Measurements from ENCODE around the gene CPVL. TPM values are rescaled to one million over a fixed set of nuclear protein-coding genes. Genes with fewer than 3 reads are reported as not detected.
"Not testable (repeated sequence)": the region's sequence is repeated elsewhere in the genome, so short reads cannot be mapped to it uniquely, and the experiment has no call there.

CPVL gene
- total and polyA plus RNA-seq, 4 donors: 16.6 to 34.8 (median 17.6) TPM

- H3K27me3 ChIP-seq (ENCODE audit: control insufficient read depth in 3 of 3, insufficient read depth in 3 of 3, low read length in 2 of 3): peaks cover 0 to 9% (median 4%) of the 10 kb centered on the region in 3 donors
- H3K4me1 ChIP-seq (ENCODE audit: control insufficient read depth in 5 of 5, insufficient read depth in 5 of 5, low read length in 5 of 5): peaks cover 0 to 15% (median 0%) of the 10 kb centered on the region in 5 donors
- 78 to 87% methylated on average over 1 of the region's 1 CpG for WGBS, 2 donors
- H3K27ac ChIP-seq (ENCODE audit: low read depth in 1 of 2, low read length in 1 of 2): no peak overlapping the region
- H3K4me3 ChIP-seq: no peak overlapping the region
- H3K9ac ChIP-seq (ENCODE audit: insufficient read depth in 1 of 2, low read length in 2 of 2): no peak overlapping the region
- no peak for DNase-seq
- TF ChIP-seq CTCF (IDR thresholded peaks at IDR 0.05; ENCODE audit: control extremely low read depth, extremely low read depth): no peak
- H3K36me3 ChIP-seq (ENCODE audit: control insufficient read depth in 4 of 4, insufficient read depth in 4 of 4, low read length in 4 of 4): peaks cover 0 to 3% (median 0%) of the 10 kb centered on the region in 4 donors
- H3K9me3 ChIP-seq (ENCODE audit: control insufficient read depth in 4 of 4, insufficient read depth in 3 of 4, low read length in 3 of 4): peaks cover 0 to 1% (median 0%) of the 10 kb centered on the region in 4 donors
- no peak for ATAC-seq (ENCODE audit: insufficient read depth, low FRiP score)
Observed at GRCh38 chr7:29115753-29116152, 30.6 kb downstream of the CPVL start.

DNA sequence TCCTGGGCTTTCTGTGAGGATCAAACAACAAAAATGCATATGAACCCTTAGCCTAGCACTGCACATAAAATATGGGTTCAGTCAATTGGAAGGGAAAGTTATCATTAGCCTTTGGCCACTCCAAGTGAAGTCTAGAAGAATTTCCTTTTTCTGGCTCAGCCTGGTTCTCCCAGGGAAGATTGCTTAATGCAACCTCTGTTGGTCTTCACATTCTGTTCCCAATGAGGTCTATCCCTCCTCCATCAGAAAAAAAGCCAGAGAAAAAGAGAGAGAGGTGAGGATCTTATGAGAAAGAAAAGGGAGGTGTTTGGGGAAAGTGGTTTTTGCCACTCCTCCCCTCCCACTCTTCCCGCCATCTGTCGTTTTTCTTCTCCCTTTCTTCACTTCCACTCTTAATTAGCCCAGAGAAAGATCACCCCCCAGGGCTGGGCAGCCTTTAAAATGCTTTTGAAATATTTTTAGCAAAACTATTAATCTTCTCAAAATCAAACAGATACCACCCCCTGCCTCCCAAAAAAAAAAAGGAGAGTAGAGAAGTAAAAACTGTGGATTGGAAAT, 31.1 kb downstream of the CPVL start:
- no peak for TF ChIP-seq CTCF (IDR thresholded peaks at IDR 0.05; ENCODE audit: control extremely low read depth, extremely low read depth)
- Histone ChIP-seq H3K36me3 (ENCODE audit: control insufficient read depth in 4 of 4, insufficient read depth in 4 of 4, low read length in 4 of 4) (peaks cover 0 to 3% (median 0%) of the 10 kb centered on the region in 4 donors), H3K4me1 (ENCODE audit: control insufficient read depth in 5 of 5, insufficient read depth in 5 of 5, low read length in 5 of 5) (peaks cover 0 to 15% (median 0%) of the 10 kb centered on the region in 5 donors), H3K27me3 (ENCODE audit: control insufficient read depth in 3 of 3, insufficient read depth in 3 of 3, low read length in 2 of 3) (peaks cover 0 to 9% (median 4%) of the 10 kb centered on the region in 3 donors), H3K9ac (ENCODE audit: insufficient read depth in 1 of 2, low read length in 2 of 2) (no peak overlapping the region), H3K27ac (ENCODE audit: low read depth in 1 of 2, low read length in 1 of 2) (no peak overlapping the region), H3K9me3 (ENCODE audit: control insufficient read depth in 4 of 4, insufficient read depth in 3 of 4, low read length in 3 of 4) (peaks cover 0 to 4% (median 0%) of the 10 kb centered on the region in 4 donors), H3K4me3 (no peak overlapping the region)
- WGBS, 2 donors: 58 to 62% methylated on average over 2 of the region's 2 CpGs
- no peak for ATAC-seq (ENCODE audit: insufficient read depth, low FRiP score)
- no peak for DNase-seq

GRCh38 chr7:29114266-29114665, 32.1 kb downstream of the CPVL start:
- not testable (repeated sequence) for H3K4me3 ChIP-seq; H3K27ac ChIP-seq (ENCODE audit: low read depth in 1 of 2, low read length in 1 of 2); ATAC-seq (ENCODE audit: insufficient read depth, low FRiP score); DNase-seq; H3K27me3 ChIP-seq (ENCODE audit: control insufficient read depth in 3 of 3, insufficient read depth in 3 of 3, low read length in 2 of 3); H3K36me3 ChIP-seq (ENCODE audit: control insufficient read depth in 4 of 4, insufficient read depth in 4 of 4, low read length in 4 of 4); H3K9me3 ChIP-seq (ENCODE audit: control insufficient read depth in 4 of 4, insufficient read depth in 3 of 4, low read length in 3 of 4); H3K9ac ChIP-seq (ENCODE audit: insufficient read depth in 1 of 2, low read length in 2 of 2)
- H3K4me1 ChIP-seq (ENCODE audit: control insufficient read depth in 5 of 5, insufficient read depth in 5 of 5, low read length in 5 of 5): peaks cover 0 to 15% (median 0%) of the 10 kb centered on the region in 5 donors
- WGBS, 2 donors: 75 to 80% methylated on average over 2 of the region's 2 CpGs

DNA sequence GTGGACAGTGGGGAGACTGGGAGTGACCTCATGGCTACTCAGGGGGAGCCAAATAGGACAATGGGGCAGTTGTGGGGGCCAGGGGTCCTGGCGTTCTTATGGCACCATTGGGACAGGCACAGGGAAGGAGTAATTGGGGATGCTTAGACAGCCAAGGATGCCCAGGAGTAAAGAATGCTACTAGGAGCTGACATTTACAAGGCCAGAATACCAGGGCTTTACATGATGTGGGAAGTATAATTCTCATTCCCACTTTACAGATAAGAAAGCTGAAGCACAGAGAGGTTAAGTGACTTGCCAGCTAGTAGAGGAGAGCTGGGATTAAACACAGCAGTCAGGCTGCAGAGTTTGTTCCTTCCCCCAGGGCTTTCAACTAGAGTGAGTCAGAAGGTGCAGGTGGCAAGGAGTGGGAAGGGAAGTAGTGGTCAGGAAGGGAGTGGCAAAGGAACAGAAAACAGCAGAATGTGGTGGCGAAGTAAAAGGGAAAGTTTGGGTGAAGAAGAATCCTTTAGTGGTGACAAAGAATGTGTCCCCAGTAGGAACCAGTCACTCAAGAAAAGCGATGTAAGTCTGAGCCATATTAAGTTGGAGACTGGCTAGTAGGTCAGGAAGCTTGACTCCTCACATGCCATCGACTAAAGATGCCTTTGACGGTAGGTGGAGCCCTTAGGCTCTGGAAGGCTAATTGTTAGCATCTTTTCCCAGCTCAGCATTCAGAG, 32.8 kb downstream of the CPVL start:
- H3K9ac ChIP-seq (ENCODE audit: insufficient read depth in 1 of 2, low read length in 2 of 2): no peak overlapping the region
- 29 to 46% methylated on average over 5 of the region's 5 CpGs for WGBS, 2 donors
- peaks cover 0 to 5% (median 0%) of the 10 kb centered on the region in 3 donors for H3K27me3 ChIP-seq (ENCODE audit: control insufficient read depth in 3 of 3, insufficient read depth in 3 of 3, low read length in 2 of 3)
- no peak overlapping the region for H3K27ac ChIP-seq (ENCODE audit: low read depth in 1 of 2, low read length in 1 of 2)
- ATAC-seq (ENCODE audit: insufficient read depth, low FRiP score) (peak; percentile 37), DNase-seq (no peak)
- TF ChIP-seq CTCF (IDR thresholded peaks at IDR 0.05; ENCODE audit: control extremely low read depth, extremely low read depth): no peak
- no peak overlapping the region for H3K4me3 ChIP-seq
- peaks cover 0 to 15% (median 0%) of the 10 kb centered on the region in 5 donors for H3K4me1 ChIP-seq (ENCODE audit: control insufficient read depth in 5 of 5, insufficient read depth in 5 of 5, low read length in 5 of 5)
- peaks cover 0 to 4% (median 0%) of the 10 kb centered on the region in 4 donors for H3K9me3 ChIP-seq (ENCODE audit: control insufficient read depth in 4 of 4, insufficient read depth in 3 of 4, low read length in 3 of 4)
- H3K36me3 ChIP-seq (ENCODE audit: control insufficient read depth in 4 of 4, insufficient read depth in 4 of 4, low read length in 4 of 4): peaks cover 0 to 3% (median 0%) of the 10 kb centered on the region in 4 donors

Data from lung (tissue), 12 donors.